Right atrium auricular region (tissue), 2 donors: ENCODE measurements around the gene OLFML2B. TPM values are rescaled to one million over a fixed set of nuclear protein-coding genes. Genes with fewer than 3 reads are reported as not detected.

Experiments
- DNase-seq: peaks from one replicate; pipeline ENCODE4 v3.0.0-alpha.2; 2019; ENCODE audit warnings: low spot score
- H3K27ac ChIP-seq, 2 donors: fragments of 200-600 bp; sonication (generic); 1 replicate in 1 of 2; 2 replicates in 1 of 2; pipeline ENCODE4 v1.5.1; 2016 to 2019
- H3K27me3 ChIP-seq, 2 donors: fragments of 200-600 bp; sonication (generic); one replicate each; pipeline versions ENCODE4 v1.5.1 to v1.6.0; 2017 to 2019
- H3K36me3 ChIP-seq: fragments of 200-600 bp; sonication (generic); one replicate; pipeline ENCODE4 v1.5.1; 2016
- H3K4me1 ChIP-seq, 2 donors: fragments of 200-600 bp; sonication (generic); one replicate each; pipeline versions ENCODE4 v1.5.1 to v1.6.0; 2017 to 2019
- H3K4me3 ChIP-seq, 2 donors: fragments of 200-600 bp; sonication (generic); 1 replicate in 1 of 2; 2 replicates in 1 of 2; pipeline ENCODE4 v1.5.1; 2017 to 2019; ENCODE audit warnings: mild to moderate bottlenecking in 1 of 2, moderate library complexity in 1 of 2
- H3K9me3 ChIP-seq, 2 donors: fragments of 200-600 bp; sonication (generic); one replicate each; pipeline ENCODE4 v1.5.1; 2019
- CTCF ChIP-seq, 2 donors: fragments of 200-600 bp; sonication (generic); IDR thresholded peaks; one replicate each; pipeline ENCODE4 v1.5.1; 2019; ENCODE audit warnings: antibody characterized with exemption in 2 of 2
- total RNA-seq, 2 donors: library from RNA; depleted of rRNA; stranded (reverse); fragments of >200 nt; gene quantifications; one replicate each; pipeline ENCODE4 v1.1.0, GENCODE V29; 2016

OLFML2B gene
- total RNA-seq, 2 donors from 2014 or later = 4.5 to 9.2 TPM

- Histone ChIP-seq H3K9me3 (peaks cover 0 to 10% of the 10 kb centered on the region in 2 donors), H3K4me3 (no peak overlapping the region), H3K27ac (no peak overlapping the region), H3K36me3 (no peaks in the 10 kb centered on the region), H3K27me3 (no peaks in the 10 kb centered on the region), H3K4me1 (no peaks in the 10 kb centered on the region)
- no peak for DNase-seq
- no peak for TF ChIP-seq CTCF (IDR thresholded peaks at IDR 0.05)
Measured at GRCh38 chr1:161989786-161990185, 33.9 kb downstream of the OLFML2B start.

- Histone ChIP-seq H3K27ac (no peak overlapping the region), H3K4me3 (no peak overlapping the region)
Measured at GRCh38 chr1:161989108-161989507, 34.6 kb downstream of the OLFML2B start.

GRCh38 chr1:161988413-161988812, 35.3 kb downstream of the OLFML2B start:
- no peak for TF ChIP-seq CTCF (IDR thresholded peaks at IDR 0.05)
- H3K4me3 ChIP-seq = no peak overlapping the region
- no peaks in the 10 kb centered on the region for H3K36me3 ChIP-seq
- no peaks in the 10 kb centered on the region for H3K4me1 ChIP-seq
- DNase-seq = no peak
- H3K27ac ChIP-seq = no peak overlapping the region
- peaks cover 0 to 10% of the 10 kb centered on the region in 2 donors for H3K9me3 ChIP-seq
- no peaks in the 10 kb centered on the region for H3K27me3 ChIP-seq

More at GRCh38 chr1:161989108-161989507, 34.6 kb downstream of the OLFML2B start:
- Histone ChIP-seq H3K4me1 (no peaks in the 10 kb centered on the region), H3K27me3 (no peaks in the 10 kb centered on the region), H3K9me3 (peaks cover 0 to 10% of the 10 kb centered on the region in 2 donors), H3K36me3 (no peaks in the 10 kb centered on the region)
- TF ChIP-seq CTCF (IDR thresholded peaks at IDR 0.05) = no peak
- no peak for DNase-seq

- Histone ChIP-seq H3K27ac (no peak overlapping the region), H3K9me3 (peaks cover 0 to 10% of the 10 kb centered on the region in 2 donors), H3K27me3 (no peaks in the 10 kb centered on the region), H3K36me3 (no peaks in the 10 kb centered on the region), H3K4me1 (no peaks in the 10 kb centered on the region), H3K4me3 (no peak overlapping the region)
- TF ChIP-seq CTCF (IDR thresholded peaks at IDR 0.05) = no peak
- DNase-seq = no peak
Measured at GRCh38 chr1:161987872-161988271, 35.8 kb downstream of the OLFML2B start.

- Histone ChIP-seq H3K4me1 (no peaks in the 10 kb centered on the region), H3K27ac (no peak overlapping the region), H3K9me3 (peaks cover 0 to 10% of the 10 kb centered on the region in 2 donors), H3K4me3 (no peak overlapping the region), H3K36me3 (no peaks in the 10 kb centered on the region), H3K27me3 (no peaks in the 10 kb centered on the region)
- no peak for TF ChIP-seq CTCF (IDR thresholded peaks at IDR 0.05)
- DNase-seq = no peak
Measured at GRCh38 chr1:161987303-161987702, 36.4 kb downstream of the OLFML2B start.

GRCh38 chr1:161986328-161986727, 37.3 kb downstream of the OLFML2B start:
- Histone ChIP-seq H3K4me3 (no peak overlapping the region), H3K27me3 (no peaks in the 10 kb centered on the region), H3K27ac (no peak overlapping the region), H3K9me3 (peaks cover 0 to 10% of the 10 kb centered on the region in 2 donors), H3K4me1 (no peaks in the 10 kb centered on the region), H3K36me3 (no peaks in the 10 kb centered on the region)
- DNase-seq = no peak
- no peak for TF ChIP-seq CTCF (IDR thresholded peaks at IDR 0.05)
